Spleen (tissue), 7 donors: Measurements from ENCODE around the gene MAGI2.

Experiments used
- CTCF ChIP-seq, 11 experiments: fragments of 200-600 bp in 7 of 11; fragments of 450-650 bp in 4 of 11; sonication (generic) in 4 of 11; IDR thresholded peaks in 8 of 11; conservative IDR thresholded peaks in 3 of 11; 1 replicate in 7 of 11; 2 replicates in 4 of 11; pipeline versions ENCODE4 v1.4.0 to v1.8.0; 2016 to 2021; ENCODE audit warnings: antibody characterized with exemption in 11 of 11, inconsistent platforms in 4 of 11, mild to moderate bottlenecking in 1 of 11
- POLR2A ChIP-seq, 3 donors: fragments of 450-650 bp; IDR thresholded peaks; one replicate each; pipeline ENCODE4 v1.5.1; 2017; ENCODE audit warnings: antibody characterized with exemption in 3 of 3, mild to moderate bottlenecking in 1 of 3
- POLR2AphosphoS5 ChIP-seq, 3 donors: sonication (generic); formaldehyde crosslinking; IDR thresholded peaks; one replicate each; pipeline ENCODE4 v1.5.1; 2017; ENCODE audit warnings: antibody characterized with exemption in 3 of 3
- donor health status: DM: no; HTN: no; CAD: no; lungs with moderate emphysema.
- donor health status: DM: no; HTN: no; CAD: no.
- donor health status: DM: no; HTN: no; CAD: no.

GRCh38 chr7:78786055-78786454 lies 667.4 kb downstream of the MAGI2 start:
- TF ChIP-seq CTCF (IDR thresholded peaks at IDR 0.05 in 8 of 11, conservative IDR thresholded peaks at IDR 0.05 in 3 of 11) = no peak
- no peak for TF ChIP-seq POLR2AphosphoS5 (IDR thresholded peaks at IDR 0.05)
- TF ChIP-seq POLR2A (IDR thresholded peaks at IDR 0.05) = no peak
